ENCODE data around the gene SYT9.

The SYT9 gene

DNA sequence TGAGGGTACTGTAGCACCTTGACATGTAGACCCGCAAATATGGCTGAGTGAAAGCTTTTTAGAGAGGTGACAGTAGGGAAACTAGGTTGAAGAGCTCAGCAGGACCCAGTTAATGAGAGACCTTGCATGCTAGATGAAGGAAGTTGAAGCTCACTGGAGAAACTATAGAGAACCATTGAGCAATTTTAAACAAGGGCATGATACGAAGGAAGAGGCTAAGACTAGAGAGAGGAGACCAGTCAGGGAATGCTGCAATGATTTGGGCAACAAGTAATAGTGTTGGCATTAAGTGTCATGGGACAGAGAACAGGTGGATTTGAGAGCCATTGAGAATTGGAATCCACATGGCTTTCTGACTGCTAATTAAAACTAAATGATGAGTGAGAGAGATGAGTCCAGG is 237.7 kb downstream of the SYT9 start:
- DNase-seq (ENCODE audit: low read depth) = no peak
- no peak overlapping the region for H3K4me3 ChIP-seq (ENCODE audit: low read depth, low read length)

DNA sequence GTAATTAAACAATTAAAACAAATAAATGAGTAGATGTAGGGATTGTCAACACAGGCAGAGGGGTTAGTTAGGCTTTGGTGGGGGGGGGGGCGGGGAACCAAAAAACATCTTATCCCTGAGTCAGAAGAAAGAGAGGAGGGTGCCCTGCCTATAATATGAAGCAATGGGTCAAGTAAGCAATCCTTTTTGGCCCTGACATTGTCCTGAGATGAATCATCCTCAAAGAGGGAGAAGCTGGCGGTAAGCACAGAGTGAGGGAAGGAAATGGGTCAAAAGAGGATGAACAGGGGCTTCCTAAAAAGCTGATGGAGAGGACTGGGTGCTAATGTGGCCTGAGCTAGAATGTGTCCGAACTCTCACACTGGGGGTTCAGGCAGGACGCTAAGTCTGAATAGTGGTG is 238.3 kb downstream of the SYT9 start:
- no peak overlapping the region for H3K4me3 ChIP-seq (ENCODE audit: low read depth, low read length)
- peak; percentile 18 for DNase-seq (ENCODE audit: low read depth)

GRCh38 chr11:7490535-7490934 is 238.8 kb downstream of the SYT9 start:
- no peak for DNase-seq (ENCODE audit: low read depth)
- no peak overlapping the region for H3K4me3 ChIP-seq (ENCODE audit: low read depth, low read length)

GRCh38 chr11:7492253-7492652 is 240.5 kb downstream of the SYT9 start:
- no peak overlapping the region for H3K4me3 ChIP-seq (ENCODE audit: low read depth, low read length)

DNA sequence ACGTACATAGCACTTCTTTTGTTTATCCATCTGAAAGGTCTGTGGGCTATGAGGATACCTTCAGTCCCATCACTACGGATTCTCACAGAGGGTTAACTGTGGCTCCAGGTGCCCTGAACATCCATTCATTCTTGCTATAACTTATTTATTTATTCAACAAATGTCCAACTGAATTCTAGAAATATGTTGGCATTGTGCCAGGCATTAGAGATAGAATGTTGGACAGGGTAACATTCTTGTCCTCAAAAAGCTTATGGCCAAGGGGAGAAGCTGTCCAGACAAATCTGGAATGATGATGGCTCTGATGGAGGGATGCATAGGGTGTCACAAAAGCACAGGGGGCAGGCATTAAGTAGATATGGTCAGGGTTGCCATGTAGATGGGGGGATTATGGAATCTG is 242.0 kb downstream of the SYT9 start:
- no peak overlapping the region for H3K4me3 ChIP-seq (ENCODE audit: low read depth, low read length)
- no peak for DNase-seq (ENCODE audit: low read depth)

More at GRCh38 chr11:7492253-7492652, 240.5 kb downstream of the SYT9 start:
- no peak for DNase-seq (ENCODE audit: low read depth)

- DNase-seq (ENCODE audit: low read depth) = no peak
- H3K4me3 ChIP-seq (ENCODE audit: low read depth, low read length) = no peak overlapping the region
Observed at GRCh38 chr11:7494086-7494745, 242.5 kb downstream of the SYT9 start.

DNA sequence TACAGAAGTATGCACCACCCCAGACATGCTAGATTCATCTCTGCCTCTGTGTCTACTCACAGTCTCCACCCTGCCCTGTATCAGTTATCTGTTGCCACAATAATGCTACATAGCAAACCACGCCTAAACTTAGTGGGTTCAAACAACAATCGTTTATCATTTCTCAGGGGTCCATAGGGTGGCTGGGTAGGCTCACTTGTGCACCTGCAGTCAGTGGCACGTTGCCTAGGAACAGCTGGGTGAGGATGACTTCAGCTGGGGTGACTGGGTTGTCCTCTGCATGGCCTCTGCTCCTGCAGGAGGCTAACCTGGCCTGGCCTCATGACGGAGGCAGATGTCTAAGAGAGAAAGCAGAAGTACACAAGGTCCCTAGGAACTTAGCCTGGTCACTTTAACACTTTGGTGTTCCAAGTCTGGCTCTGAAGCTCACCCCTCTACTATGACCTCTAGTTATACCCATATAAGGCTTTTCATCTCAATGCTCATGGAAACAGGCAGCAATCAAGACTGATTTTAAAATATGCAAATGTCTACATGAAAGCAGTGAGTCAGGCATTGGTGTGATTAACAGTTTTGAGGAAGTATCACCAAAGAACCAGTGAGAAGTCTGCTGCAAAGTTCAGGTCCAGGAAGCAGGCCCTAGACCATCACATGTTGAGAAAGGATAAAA is 244.3 kb downstream of the SYT9 start:
- no peak overlapping the region for H3K4me3 ChIP-seq (ENCODE audit: low read depth, low read length)
- DNase-seq (ENCODE audit: low read depth) = no peak

- no peak overlapping the region for H3K4me3 ChIP-seq (ENCODE audit: low read depth, low read length)
- no peak for DNase-seq (ENCODE audit: low read depth)
Observed at GRCh38 chr11:7498193-7498592, 246.5 kb downstream of the SYT9 start.

DNA sequence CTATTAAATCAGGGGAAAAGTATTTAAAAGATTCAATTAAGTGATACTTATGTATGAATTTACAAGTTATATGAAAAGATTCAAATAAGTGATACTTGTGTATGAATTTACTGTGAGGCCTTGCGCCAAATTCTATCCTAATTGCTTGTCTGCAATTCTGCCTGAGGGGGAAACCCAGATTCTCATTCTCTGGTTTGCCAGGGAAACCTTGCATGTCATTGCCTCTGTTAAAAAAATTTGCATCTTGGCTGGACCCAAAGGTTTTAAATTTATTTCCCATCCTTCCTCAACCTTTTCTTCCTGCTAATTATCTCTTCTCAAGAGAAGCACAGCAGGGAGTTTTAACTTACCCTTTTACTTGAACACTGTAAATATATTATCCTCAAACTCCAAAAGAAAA is 247.4 kb downstream of the SYT9 start:
- no peak overlapping the region for H3K4me3 ChIP-seq (ENCODE audit: low read depth, low read length)
- DNase-seq (ENCODE audit: low read depth) = no peak

DNA sequence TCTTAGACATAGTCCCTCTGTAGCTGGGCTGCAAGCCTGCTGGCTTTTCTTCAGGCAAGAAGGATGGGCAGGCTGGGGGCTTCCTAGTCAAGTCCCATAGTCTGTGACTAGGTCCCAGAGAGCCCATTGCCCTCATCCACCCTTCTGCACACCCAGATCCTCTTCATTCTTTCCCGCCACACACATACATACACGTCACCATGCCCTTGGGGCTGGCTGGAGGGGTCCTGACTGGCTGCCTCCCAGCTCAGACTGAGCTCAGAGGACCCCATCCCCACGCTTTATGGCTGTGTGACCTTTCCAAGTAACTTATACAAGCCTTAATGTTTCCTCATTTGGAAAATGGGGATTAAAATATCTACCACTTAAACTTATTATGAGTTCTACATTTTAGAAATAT is 248.5 kb downstream of the SYT9 start:
- no peak for DNase-seq (ENCODE audit: low read depth)
- H3K4me3 ChIP-seq (ENCODE audit: low read depth, low read length) = no peak overlapping the region

- H3K4me3 ChIP-seq (ENCODE audit: low read depth, low read length) = no peak overlapping the region
- DNase-seq (ENCODE audit: low read depth) = no peak
Observed at GRCh38 chr11:7501251-7501650, 249.5 kb downstream of the SYT9 start.

DNA sequence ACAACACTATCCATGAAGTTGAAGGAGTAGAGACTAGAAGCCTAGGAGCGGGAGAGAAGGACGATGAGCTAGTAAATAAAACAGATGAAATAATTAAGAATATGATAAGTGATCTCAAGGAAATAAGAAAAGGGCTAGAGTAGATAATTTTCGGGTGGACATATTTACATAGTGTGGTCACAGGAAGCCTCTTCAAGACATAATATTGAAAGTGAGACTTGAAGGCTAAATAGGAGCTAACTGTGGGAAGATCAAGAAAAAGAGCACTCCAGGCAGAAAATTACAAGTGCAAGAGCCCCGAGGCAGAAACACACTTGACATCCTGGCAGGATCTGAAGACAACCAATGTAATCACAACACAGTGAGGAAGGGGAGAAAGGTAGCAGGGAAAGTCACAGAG is 250.2 kb downstream of the SYT9 start:
- H3K4me3 ChIP-seq (ENCODE audit: low read depth, low read length) = no peak overlapping the region
- DNase-seq (ENCODE audit: low read depth) = no peak

GRCh38 chr11:7506243-7506642 is 254.5 kb downstream of the SYT9 start:
- DNase-seq (ENCODE audit: low read depth) = no peak
- no peak overlapping the region for H3K4me3 ChIP-seq (ENCODE audit: low read depth, low read length)

- no peak overlapping the region for H3K4me3 ChIP-seq (ENCODE audit: low read depth, low read length)
- DNase-seq (ENCODE audit: low read depth) = no peak
Observed at GRCh38 chr11:7508087-7508486, 256.4 kb downstream of the SYT9 start.

DNA sequence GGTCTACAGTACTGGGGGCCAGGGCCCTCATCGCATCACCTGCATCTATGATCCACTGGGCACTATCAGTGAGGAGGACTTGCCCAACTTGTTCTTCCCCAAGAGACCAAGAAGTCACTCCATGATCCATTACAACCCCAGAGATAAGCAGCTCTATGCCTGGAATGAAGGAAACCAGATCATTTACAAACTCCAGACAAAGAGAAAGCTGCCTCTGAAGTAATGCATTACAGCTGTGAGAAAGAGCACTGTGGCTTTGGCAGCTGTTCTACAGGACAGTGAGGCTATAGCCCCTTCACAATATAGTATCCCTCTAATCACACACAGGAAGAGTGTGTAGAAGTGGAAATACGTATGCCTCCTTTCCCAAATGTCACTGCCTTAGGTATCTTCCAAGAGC is 258.3 kb downstream of the SYT9 start:
- no peak overlapping the region for H3K4me3 ChIP-seq (ENCODE audit: low read depth, low read length)
- DNase-seq (ENCODE audit: low read depth) = no peak

GRCh38 chr11:7511401-7511800 is 259.7 kb downstream of the SYT9 start:
- H3K4me3 ChIP-seq (ENCODE audit: low read depth, low read length) = no peak overlapping the region
- no peak for DNase-seq (ENCODE audit: low read depth)

DNA sequence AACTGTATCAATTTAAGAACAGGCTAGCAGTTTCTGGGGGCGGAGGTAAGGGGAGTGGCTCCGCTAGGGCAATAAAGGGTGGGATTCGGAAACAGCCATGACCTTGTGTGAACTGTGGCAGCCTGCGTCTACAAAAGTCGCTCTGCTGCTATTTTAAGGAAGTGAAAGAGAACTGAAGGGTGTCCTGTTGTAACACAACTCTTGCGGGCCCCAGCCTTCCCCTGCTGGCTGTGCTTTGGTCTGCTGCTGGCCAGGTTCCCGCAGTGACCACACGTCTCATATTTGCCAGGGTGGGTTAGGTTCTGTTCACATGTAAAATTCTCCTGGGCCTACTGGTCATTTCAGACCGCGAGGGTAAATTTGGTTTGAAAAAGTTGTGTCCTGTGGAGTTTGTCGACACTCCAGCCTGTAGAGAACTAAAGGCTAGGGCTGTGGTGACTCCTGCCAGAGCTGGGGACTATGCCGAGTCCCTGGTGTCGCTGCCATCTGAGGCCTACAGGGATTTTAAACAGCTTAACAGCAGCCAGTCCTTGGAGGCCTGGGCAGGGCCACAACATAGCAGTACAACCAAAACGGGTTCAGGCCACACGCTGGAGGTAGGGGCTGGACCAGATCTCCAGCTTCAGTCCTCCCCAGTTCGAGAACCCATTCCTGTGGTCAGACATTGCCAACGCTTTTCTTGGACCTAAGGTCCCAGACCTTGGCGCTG is 261.0 kb downstream of the SYT9 start:
- H3K4me3 ChIP-seq (ENCODE audit: low read depth, low read length) = peak overlapping the region; percentile 64
- DNase-seq (ENCODE audit: low read depth) = no peak

DNA sequence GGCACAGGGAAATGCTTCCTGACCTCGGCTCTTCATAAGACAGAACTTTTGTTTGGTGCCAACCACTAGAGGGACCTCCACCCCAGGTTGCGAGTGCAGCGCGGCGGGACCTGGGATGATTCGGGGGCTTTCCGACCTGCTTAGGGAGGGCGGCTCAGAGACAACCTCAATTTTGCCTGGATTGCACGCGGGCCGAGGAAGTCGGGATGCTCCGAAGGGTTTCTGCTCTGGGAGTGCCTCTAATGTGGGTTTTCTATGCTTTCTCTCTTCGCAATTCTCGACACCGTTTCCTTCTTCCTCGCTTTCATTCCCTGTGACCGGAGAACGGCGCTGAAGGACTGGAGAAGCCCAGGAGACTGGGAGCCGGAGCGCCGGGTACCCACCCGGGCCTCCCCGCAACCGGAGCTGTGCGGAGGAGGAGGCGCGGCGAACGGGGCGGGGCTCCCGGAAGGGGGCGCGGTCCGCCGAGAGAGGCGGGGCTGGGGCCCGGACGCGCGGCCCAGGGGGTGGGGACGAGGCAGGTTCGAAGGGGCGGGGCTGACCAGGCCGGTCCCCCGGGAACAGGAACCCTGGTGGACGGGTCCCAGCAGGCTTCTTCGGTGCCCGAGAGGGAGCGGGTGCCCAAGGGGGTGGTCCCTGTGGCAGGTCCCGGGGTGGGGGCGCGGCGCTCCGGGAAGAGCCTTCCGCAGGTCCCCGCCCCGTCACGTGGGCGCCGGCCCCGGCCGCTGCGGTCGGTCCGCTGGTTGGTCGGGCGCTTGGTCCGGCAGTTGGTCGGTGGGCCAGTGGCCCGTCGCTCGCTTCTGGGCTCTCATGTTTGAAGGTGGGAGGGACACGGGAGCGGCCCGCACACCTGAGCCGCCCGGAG is 261.8 kb downstream of the SYT9 start, which contains the start of gene PPFIBP2:
Gene PPFIBP2, plus strand, starts transcription at position 766 of the 865 bp plus-strand sequence. CDS start 35,477 bp downstream, outside the sequence.
- peak within 1 kb of the TSS; percentile 64 for H3K4me3 ChIP-seq (ENCODE audit: low read depth, low read length)
- no peak for DNase-seq (ENCODE audit: low read depth)

- no peak for DNase-seq (ENCODE audit: low read depth)
- peak overlapping the region; percentile 64 for H3K4me3 ChIP-seq (ENCODE audit: low read depth, low read length)
Observed at GRCh38 chr11:7514099-7514591, 262.4 kb downstream of the SYT9 start.

Data from skeletal muscle cell (primary cell).